Large intestine (tissue), 12 donors: ENCODE results near the gene CENPP. TPM values are rescaled to one million over a fixed set of nuclear protein-coding genes. Genes with fewer than 3 reads are reported as not detected.

Experiments
- DNase-seq, 2 donors: peaks; one replicate each; pipeline versions ENCODE4 v3.0.0 to v3.0.0-alpha.2; 2013
- H3K27ac ChIP-seq: one replicate; pipeline ENCODE4 v1.5.1; 2013; ENCODE audit warnings: low read length
- H3K27me3 ChIP-seq: 2 replicates; pipeline ENCODE4 v1.6.1; 2013; ENCODE audit warnings: low read length; ENCODE audit not compliant: control insufficient read depth, insufficient read depth
- H3K36me3 ChIP-seq: 2 replicates; pipeline ENCODE4 v1.6.1; 2013; ENCODE audit warnings: low read length; ENCODE audit not compliant: control insufficient read depth, insufficient read depth
- H3K4me1 ChIP-seq: one replicate; pipeline ENCODE4 v1.6.1; 2013; ENCODE audit warnings: low read length; ENCODE audit not compliant: control insufficient read depth, insufficient read depth
- H3K4me3 ChIP-seq: one replicate; pipeline ENCODE4 v1.5.1; 2013; ENCODE audit warnings: low read length
- H3K9me3 ChIP-seq: one replicate; pipeline ENCODE4 v1.6.1; 2013; ENCODE audit warnings: mild to moderate bottlenecking, low read depth, low read length, moderate library complexity; ENCODE audit not compliant: control insufficient read depth
- WGBS: methylation state at CpG from one replicate; pipeline ENCODE4 v1.1.5; 2013; ENCODE audit warnings: low lambda C conversion rate; ENCODE audit not compliant: insufficient coverage; 5-methylcytosine and 5-hydroxymethylcytosine counted together
- long read RNA-seq, 11 donors: transcript quantifications; one replicate each; lab custom pipeline, GENCODE V29; 2026
- polyA plus RNA-seq: library from polyadenylated mRNA; unstranded; fragments of 120-200 nt; gene quantifications from one replicate; pipeline ENCODE4 v1.2.1, GENCODE V29; 2013

The CENPP gene
- polyA plus RNA-seq, result 2.8 TPM
- long read RNA-seq, donor 1, partial matches to known transcripts, result 5 of 38 reads
- long read RNA-seq, donor 1, other reads (novel, unspliced or antisense), result 31 of 38 reads
- long read RNA-seq, donor 2, partial matches to known transcripts, result 37 of 118 reads
- long read RNA-seq, donor 2, other reads (novel, unspliced or antisense), result 77 of 118 reads
- long read RNA-seq, donor 3, result 0 reads
- long read RNA-seq, donor 4, result 0 reads
- long read RNA-seq, donor 5, partial matches to known transcripts, result 13 of 68 reads
- long read RNA-seq, donor 5, other reads (novel, unspliced or antisense), result 53 of 68 reads
- long read RNA-seq, donor 6, partial matches to known transcripts, result 0 of 1 reads
- long read RNA-seq, donor 6, other reads (novel, unspliced or antisense), result 0 of 1 reads
- long read RNA-seq, donor 7, partial matches to known transcripts, result 0 of 1 reads
- long read RNA-seq, donor 7, other reads (novel, unspliced or antisense), result 0 of 1 reads
- long read RNA-seq, donor 8, partial matches to known transcripts, result 5 of 19 reads
- long read RNA-seq, donor 8, other reads (novel, unspliced or antisense), result 14 of 19 reads
- long read RNA-seq, donor 9, partial matches to known transcripts, result 0 of 2 reads
- long read RNA-seq, donor 9, other reads (novel, unspliced or antisense), result 0 of 2 reads
- long read RNA-seq, donor 10, partial matches to known transcripts, result 0 of 2 reads
- long read RNA-seq, donor 10, other reads (novel, unspliced or antisense), result 0 of 2 reads
- long read RNA-seq, donor 11, partial matches to known transcripts, result 66 of 67 reads
- long read RNA-seq, donor 11, other reads (novel, unspliced or antisense), result 0 of 67 reads

DNA sequence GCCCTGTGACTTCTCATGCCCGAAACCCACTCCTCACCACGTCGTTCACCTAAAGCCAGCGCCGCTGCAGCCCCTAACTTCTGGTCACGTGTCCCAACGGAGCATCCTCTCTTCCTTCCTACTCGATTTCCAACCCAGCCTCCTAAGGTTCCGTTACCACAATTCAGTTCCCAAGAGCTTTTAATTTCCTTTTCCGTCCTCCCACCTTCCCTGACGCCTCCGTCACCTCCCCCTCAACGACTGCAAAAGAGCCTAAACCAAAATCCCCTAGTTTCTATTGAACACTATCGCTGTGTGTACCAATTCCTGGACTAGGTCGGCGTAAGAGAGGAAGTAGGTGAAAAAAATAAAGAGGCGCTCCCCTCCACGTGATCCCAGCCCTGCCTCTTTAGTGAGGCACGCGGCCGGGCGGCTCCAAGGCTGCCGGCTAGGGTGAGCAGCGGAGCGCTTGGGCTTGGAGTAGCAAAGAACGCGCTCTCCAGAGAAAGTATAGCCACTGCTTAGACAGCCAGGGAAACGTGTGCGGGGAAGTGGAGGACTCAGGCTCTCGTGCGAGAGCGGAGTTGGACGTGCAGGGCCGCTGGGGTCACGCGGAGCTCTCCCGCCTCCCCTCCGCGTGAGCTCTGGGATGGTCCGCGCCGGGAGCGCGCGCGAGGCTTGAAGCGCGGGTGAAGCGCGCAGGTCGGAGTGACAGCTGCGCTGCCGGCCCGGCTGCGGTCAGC lies at the start of gene CENPP, which contains the start of gene NOL8:
TSS of gene CENPP (plus strand) at position 685 of the 722 bp plus-strand sequence.
TSS of gene NOL8 (minus strand) at position 82 of the 722 bp plus-strand sequence. CDS start 1,189 bp downstream, outside the sequence.
- WGBS, result 0% methylated on average over 3 of the region's 55 CpGs
- DNase-seq, result peak; percentile 82 to 98

DNA sequence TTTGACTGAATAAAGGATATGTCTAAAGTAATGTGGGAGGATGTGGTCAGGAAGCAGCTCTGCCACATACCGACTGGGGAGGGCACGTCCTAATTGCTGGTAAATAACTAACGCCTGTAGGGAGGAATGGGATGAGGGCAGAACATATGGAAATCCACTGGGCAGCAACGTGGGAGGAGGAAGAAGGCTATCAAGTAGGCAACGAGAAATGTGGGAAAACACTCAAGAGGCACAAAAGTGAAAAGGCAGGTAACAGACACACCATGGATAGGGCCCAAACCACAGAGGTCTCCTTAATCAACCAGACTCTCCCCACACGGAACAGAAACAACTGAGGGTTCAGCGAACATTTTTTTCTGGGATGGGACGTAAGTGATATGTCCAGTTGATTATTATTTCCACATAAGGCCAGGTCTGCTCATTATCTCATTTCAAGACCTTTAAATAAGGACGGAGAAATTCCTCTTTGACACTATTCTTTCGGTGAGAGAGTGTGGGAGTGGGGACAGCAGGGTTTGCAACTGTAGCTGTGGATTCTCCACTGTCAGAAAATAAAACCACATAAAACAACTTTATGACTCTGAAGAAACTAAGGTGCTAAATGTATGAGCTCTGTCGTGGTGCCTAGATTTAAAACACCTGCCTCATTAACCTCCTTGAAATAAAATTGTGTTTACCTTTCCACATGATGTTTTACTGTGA lies 49.3 kb upstream of the CENPP start:
- no peak for DNase-seq
- 100% methylated on average over 1 of the region's 11 CpGs for WGBS

More for the DNA sequence above, at the start of gene CENPP, which contains the start of gene NOL8:
- H3K9me3 ChIP-seq, result no peaks in the 10 kb centered on the region
- H3K27me3 ChIP-seq, result no peaks in the 10 kb centered on the region
- peak within 1 kb of the TSS; percentile 95 for H3K27ac ChIP-seq
- peaks cover 6% of the 10 kb centered on the region for H3K4me1 ChIP-seq
- H3K36me3 ChIP-seq, result peaks cover 13% of the 10 kb centered on the region
- H3K4me3 ChIP-seq, result peak within 1 kb of the TSS; percentile 77

DNA sequence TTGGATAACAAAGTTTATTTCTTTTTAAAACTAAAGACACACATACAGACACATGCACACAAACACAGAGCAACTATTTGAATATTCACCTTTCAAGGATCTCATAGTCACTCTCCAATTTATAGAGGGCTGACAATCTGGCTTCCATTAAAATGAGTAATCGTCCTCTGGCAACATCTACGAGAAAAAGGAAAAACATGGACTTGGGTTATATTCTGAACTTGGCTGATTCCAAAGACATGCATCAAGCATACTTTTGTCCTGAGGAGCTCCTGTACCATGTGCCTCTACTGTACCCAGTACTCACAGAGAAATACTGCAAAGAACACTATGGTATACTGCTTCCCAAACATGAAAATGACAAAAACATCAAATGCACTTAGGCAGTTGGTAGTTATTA lies 47.6 kb upstream of the CENPP start:
- no peaks in the 10 kb centered on the region for H3K9me3 ChIP-seq
- no peaks in the 10 kb centered on the region for H3K27me3 ChIP-seq
- H3K36me3 ChIP-seq, result peaks cover 76% of the 10 kb centered on the region
- no peaks in the 10 kb centered on the region for H3K4me1 ChIP-seq
- DNase-seq, result no peak
- WGBS, result 83% methylated on average over 1 of the region's 2 CpGs
- no peak overlapping the region for H3K4me3 ChIP-seq
- H3K27ac ChIP-seq, result no peak overlapping the region

More for the DNA sequence above, 49.3 kb upstream of the CENPP start:
- Histone ChIP-seq H3K9me3 (no peaks in the 10 kb centered on the region), H3K4me3 (no peak overlapping the region), H3K36me3 (peaks cover 70% of the 10 kb centered on the region), H3K4me1 (no peaks in the 10 kb centered on the region), H3K27me3 (no peaks in the 10 kb centered on the region), H3K27ac (no peak overlapping the region)

DNA sequence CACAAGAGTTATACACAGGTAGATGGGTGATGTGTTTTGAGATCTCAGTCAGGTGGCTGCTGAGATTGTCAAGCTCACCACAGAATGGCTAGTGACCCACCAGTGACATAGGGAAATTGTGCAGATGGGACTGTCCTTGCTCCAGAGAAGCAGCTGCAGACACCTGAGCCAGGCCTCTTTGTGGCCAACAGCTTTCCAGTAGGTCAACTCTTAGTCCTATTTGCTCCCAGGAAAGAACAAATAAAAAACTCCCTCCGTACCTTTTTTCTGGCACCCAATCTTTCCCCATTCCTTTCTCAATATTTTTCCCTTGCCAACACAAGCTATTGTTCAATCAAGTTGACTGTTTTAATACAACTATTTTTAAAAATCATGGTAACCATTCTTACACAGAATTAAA lies 46.5 kb upstream of the CENPP start:
- DNase-seq, result no peak
- H3K4me3 ChIP-seq, result no peak overlapping the region
- no peak overlapping the region for H3K27ac ChIP-seq
- 100% methylated on average over 1 of the region's 1 CpG for WGBS
- no peaks in the 10 kb centered on the region for H3K27me3 ChIP-seq
- H3K9me3 ChIP-seq, result no peaks in the 10 kb centered on the region
- peaks cover 77% of the 10 kb centered on the region for H3K36me3 ChIP-seq
- no peaks in the 10 kb centered on the region for H3K4me1 ChIP-seq

DNA sequence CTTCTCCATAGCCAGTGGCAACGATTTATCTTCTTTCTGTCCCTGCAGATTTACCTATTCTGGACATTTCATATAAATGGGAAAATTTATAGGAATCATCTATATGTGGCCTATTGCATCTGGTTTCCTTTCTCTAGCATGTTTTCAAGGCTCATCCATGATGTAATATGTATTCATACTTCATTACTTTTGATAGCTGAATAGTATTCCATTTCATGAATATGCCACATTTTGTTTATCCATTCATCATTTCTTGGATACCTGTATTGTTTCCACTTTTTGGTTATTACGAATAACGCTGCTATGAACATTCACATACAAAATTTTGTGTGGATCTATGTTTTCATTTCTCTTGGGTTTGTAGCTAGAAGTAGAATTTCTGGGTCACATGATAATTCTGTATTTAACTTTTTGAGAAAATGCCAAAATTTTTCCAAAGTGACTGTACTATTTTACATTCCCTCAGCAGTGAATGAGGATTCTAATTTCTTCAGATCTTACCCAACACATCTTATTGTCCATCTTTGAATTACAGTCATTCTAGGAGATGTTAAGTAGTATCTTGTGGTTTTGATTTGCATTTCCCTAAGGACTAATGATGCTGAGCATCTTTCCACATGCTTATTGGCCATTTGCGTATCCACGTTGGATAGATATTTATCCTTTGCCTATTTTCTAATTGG lies 35.9 kb upstream of the CENPP start:
- peaks cover 9% of the 10 kb centered on the region for H3K4me1 ChIP-seq
- no peaks in the 10 kb centered on the region for H3K27me3 ChIP-seq
- DNase-seq, result no peak
- no peak overlapping the region for H3K27ac ChIP-seq
- peaks cover 29% of the 10 kb centered on the region for H3K36me3 ChIP-seq
- 95% methylated on average over 5 of the region's 5 CpGs for WGBS
- no peak overlapping the region for H3K4me3 ChIP-seq
- no peaks in the 10 kb centered on the region for H3K9me3 ChIP-seq

DNA sequence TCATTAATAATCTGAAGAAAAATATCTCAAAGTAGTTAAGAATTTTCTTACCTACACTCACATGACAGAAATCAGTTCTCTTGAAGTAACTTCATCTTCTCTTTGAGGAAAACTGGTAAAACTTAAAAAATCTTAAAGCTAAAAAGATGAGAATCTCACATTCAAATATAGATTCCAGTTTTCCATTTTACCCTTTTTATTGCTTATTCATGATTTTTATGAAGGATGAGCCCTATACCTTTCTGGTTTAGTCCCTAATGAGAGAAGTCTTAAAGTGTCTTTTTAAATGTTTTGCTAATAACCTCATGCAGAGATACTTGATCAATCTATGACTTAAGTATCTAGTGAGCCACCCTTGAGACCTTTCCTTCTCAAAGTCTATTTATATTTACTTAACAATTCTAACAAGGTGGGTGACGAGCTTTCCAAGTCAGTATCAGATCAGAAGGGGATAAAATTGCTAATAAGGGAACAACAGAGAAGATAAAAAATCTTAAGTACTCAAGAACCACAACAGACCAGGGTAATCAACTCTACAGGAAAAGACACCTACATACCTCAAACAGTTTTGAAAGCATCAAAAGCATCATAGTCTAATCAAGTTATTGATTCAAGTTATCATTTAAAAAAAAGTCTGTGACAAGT lies 34.8 kb upstream of the CENPP start:
- Histone ChIP-seq H3K4me3 (no peak overlapping the region), H3K27me3 (no peaks in the 10 kb centered on the region), H3K27ac (no peak overlapping the region), H3K9me3 (no peaks in the 10 kb centered on the region), H3K36me3 (peaks cover 21% of the 10 kb centered on the region), H3K4me1 (peaks cover 9% of the 10 kb centered on the region)
- WGBS, result 60% methylated on average over 1 of the region's 1 CpG
- no peak for DNase-seq

DNA sequence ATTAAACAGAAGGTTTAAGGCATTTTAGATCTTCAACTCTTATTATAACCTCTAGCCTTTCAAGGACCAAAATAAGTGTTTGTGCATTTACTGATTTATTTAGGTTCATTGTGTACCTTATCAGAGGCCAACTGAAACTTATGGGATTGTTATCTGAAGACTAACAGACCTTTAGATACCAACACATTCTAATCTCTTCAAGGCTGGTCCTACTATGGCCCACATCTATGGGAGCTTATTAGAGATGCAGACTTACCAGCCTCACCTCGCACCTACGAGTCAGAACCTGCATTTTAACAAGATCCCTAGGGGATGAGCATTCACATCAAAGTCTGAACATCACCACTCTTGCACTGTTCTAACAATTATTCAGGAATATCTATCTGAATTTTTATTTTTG lies 34.2 kb upstream of the CENPP start:
- Histone ChIP-seq H3K36me3 (peaks cover 17% of the 10 kb centered on the region), H3K27ac (no peak overlapping the region), H3K27me3 (no peaks in the 10 kb centered on the region), H3K9me3 (no peaks in the 10 kb centered on the region), H3K4me1 (peaks cover 9% of the 10 kb centered on the region), H3K4me3 (no peak overlapping the region)
- WGBS, result no CpG with 5 or more reads among the region's 2 CpGs
- DNase-seq, result no peak

DNA sequence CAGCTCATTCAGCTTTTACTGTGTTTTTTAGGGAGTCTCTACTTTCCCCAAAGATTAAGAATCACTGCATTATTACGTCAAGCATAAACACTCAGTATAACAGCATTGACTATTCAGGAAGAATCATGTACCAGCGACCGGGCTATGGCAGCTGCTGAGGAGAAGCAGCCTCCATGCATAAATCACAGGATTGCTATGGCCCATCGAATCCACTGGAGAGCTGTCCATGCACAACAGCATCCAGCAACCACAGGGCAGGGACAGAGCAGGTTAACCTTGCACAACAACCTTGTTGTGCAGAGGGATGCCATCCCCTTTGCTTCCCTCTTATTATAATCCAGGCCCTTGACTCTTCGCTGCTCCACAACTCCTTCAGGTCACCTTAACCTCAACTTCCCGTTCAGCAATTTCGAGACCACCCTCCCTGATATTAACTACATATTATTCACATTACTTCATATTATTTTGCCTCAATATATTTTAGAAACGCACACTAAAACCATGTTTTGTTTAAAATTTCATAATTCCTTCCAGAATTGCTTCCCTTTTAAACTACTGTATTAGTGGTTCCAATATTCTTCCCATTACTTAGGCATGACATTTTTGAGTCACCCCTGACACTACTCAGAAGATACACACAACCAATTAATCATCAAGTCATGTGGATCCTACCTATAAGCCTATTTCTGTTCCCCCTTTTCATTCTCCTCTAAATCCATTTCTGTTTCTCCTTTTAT lies 33.2 kb upstream of the CENPP start:
- Histone ChIP-seq H3K4me1 (peaks cover 9% of the 10 kb centered on the region), H3K36me3 (peaks cover 20% of the 10 kb centered on the region), H3K9me3 (no peaks in the 10 kb centered on the region), H3K27me3 (no peaks in the 10 kb centered on the region), H3K27ac (no peak overlapping the region), H3K4me3 (peak overlapping the region; percentile 87)
- DNase-seq, result no peak
- no CpG with 5 or more reads among the region's 8 CpGs for WGBS

DNA sequence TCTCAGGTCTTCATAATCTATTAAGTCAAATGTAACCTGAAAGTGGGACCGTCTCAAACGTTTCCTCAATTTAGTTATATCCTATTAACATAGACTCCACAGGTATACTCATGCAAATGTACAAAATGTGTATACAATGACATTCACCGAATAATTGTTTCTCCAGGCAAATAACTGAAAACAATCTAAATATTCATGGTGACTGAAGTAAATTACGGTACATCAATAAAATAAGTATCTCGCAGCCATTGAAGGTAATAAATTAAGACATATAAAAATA lies 32.7 kb upstream of the CENPP start:
- no peaks in the 10 kb centered on the region for H3K9me3 ChIP-seq

More for the DNA sequence above, 32.7 kb upstream of the CENPP start:
- Histone ChIP-seq H3K4me3 (peak overlapping the region; percentile 87), H3K4me1 (peaks cover 9% of the 10 kb centered on the region), H3K36me3 (peaks cover 20% of the 10 kb centered on the region), H3K27ac (no peak overlapping the region), H3K27me3 (no peaks in the 10 kb centered on the region)
- DNase-seq, result no peak
- 0% methylated on average over 1 of the region's 5 CpGs for WGBS
